HG03460 (cell line): ENCODE data around the gene GRK5.

Experiments
- ATAC-seq: cut with Tn5 transposase; IDR thresholded peaks from one replicate; pipeline ENCODE4 v1.9.1; 2021; ENCODE audit not compliant: unreplicated experiment

GRK5 gene

GRCh38 chr10:119373294-119374102 is 166.1 kb downstream of the GRK5 start:
- ATAC-seq, result no peak

- no peak for ATAC-seq
Observed at GRCh38 chr10:119374236-119374635, 166.9 kb downstream of the GRK5 start.

GRCh38 chr10:119375574-119376272 is 168.4 kb downstream of the GRK5 start:
- ATAC-seq, result no peak

GRCh38 chr10:119377451-119377957 is 170.1 kb downstream of the GRK5 start:
- ATAC-seq, result no peak

GRCh38 chr10:119377958-119378736 is 170.8 kb downstream of the GRK5 start:
- ATAC-seq, result no peak

- no peak for ATAC-seq
Observed at GRCh38 chr10:119378737-119379067, 171.3 kb downstream of the GRK5 start.

- no peak for ATAC-seq
Observed at GRCh38 chr10:119379466-119380071, 172.2 kb downstream of the GRK5 start.

GRCh38 chr10:119383174-119383856 is 175.9 kb downstream of the GRK5 start:
- ATAC-seq, result no peak

- no peak for ATAC-seq
Observed at GRCh38 chr10:119384127-119384526, 176.8 kb downstream of the GRK5 start.

- ATAC-seq, result no peak
Observed at GRCh38 chr10:119386666-119387065, 179.3 kb downstream of the GRK5 start.

GRCh38 chr10:119388849-119389345 is 181.5 kb downstream of the GRK5 start:
- ATAC-seq, result no peak

- ATAC-seq, result no peak
Observed at GRCh38 chr10:119391440-119392251, 184.3 kb downstream of the GRK5 start.

GRCh38 chr10:119393019-119393418 is 185.6 kb downstream of the GRK5 start:
- no peak for ATAC-seq

- ATAC-seq, result no peak
Observed at GRCh38 chr10:119393421-119393820, 186.1 kb downstream of the GRK5 start.

- ATAC-seq, result no peak
Observed at GRCh38 chr10:119393845-119394244, 186.5 kb downstream of the GRK5 start.

- ATAC-seq, result no peak
Observed at GRCh38 chr10:119394657-119395279, 187.4 kb downstream of the GRK5 start.

- ATAC-seq, result no peak
Observed at GRCh38 chr10:119395280-119396007, 188.1 kb downstream of the GRK5 start.

- ATAC-seq, result no peak
Observed at GRCh38 chr10:119396008-119396708, 188.8 kb downstream of the GRK5 start.
